ENCODE measurements around the gene MTERF4.

MTERF4 gene

GRCh38 chr2:241128266-241128665 is 26.2 kb upstream of the MTERF4 start:
- Mint-ChIP-seq H3K36me3 (ENCODE audit: low read depth) (peaks cover 21% of the 10 kb centered on the region), H3K9me3 (no peaks in the 10 kb centered on the region), H3K27ac (peak overlapping the region; percentile 57), H3K4me1 (ENCODE audit: low read depth) (peaks cover 11% of the 10 kb centered on the region), H3K27me3 (ENCODE audit: low read depth) (no peaks in the 10 kb centered on the region), H3K4me3 (no peak overlapping the region)
- no peak for DNase-seq (ENCODE audit: low spot score)

GRCh38 chr2:241126771-241127202 is 24.7 kb upstream of the MTERF4 start:
- no peaks in the 10 kb centered on the region for H3K27me3 Mint-ChIP-seq (ENCODE audit: low read depth)
- no peak for DNase-seq (ENCODE audit: low spot score)
- no peak overlapping the region for H3K27ac Mint-ChIP-seq
- H3K36me3 Mint-ChIP-seq (ENCODE audit: low read depth) = peaks cover 16% of the 10 kb centered on the region
- H3K4me3 Mint-ChIP-seq = no peak overlapping the region
- H3K9me3 Mint-ChIP-seq = no peaks in the 10 kb centered on the region
- peaks cover 11% of the 10 kb centered on the region for H3K4me1 Mint-ChIP-seq (ENCODE audit: low read depth)

GRCh38 chr2:241126201-241126611 is 24.1 kb upstream of the MTERF4 start:
- peaks cover 11% of the 10 kb centered on the region for H3K4me1 Mint-ChIP-seq (ENCODE audit: low read depth)
- DNase-seq (ENCODE audit: low spot score) = no peak
- no peaks in the 10 kb centered on the region for H3K9me3 Mint-ChIP-seq
- H3K27me3 Mint-ChIP-seq (ENCODE audit: low read depth) = no peaks in the 10 kb centered on the region
- H3K36me3 Mint-ChIP-seq (ENCODE audit: low read depth) = peaks cover 22% of the 10 kb centered on the region
- no peak overlapping the region for H3K4me3 Mint-ChIP-seq
- H3K27ac Mint-ChIP-seq = no peak overlapping the region

GRCh38 chr2:241125626-241126025 is 23.5 kb upstream of the MTERF4 start:
- Mint-ChIP-seq H3K27ac (no peak overlapping the region), H3K27me3 (ENCODE audit: low read depth) (no peaks in the 10 kb centered on the region), H3K36me3 (ENCODE audit: low read depth) (peaks cover 25% of the 10 kb centered on the region), H3K9me3 (no peaks in the 10 kb centered on the region), H3K4me3 (no peak overlapping the region), H3K4me1 (ENCODE audit: low read depth) (peaks cover 11% of the 10 kb centered on the region)
- DNase-seq (ENCODE audit: low spot score) = no peak

GRCh38 chr2:241123816-241124536 is 21.9 kb upstream of the MTERF4 start:
- Mint-ChIP-seq H3K36me3 (ENCODE audit: low read depth) (peaks cover 29% of the 10 kb centered on the region), H3K4me3 (no peak overlapping the region), H3K9me3 (no peaks in the 10 kb centered on the region), H3K4me1 (ENCODE audit: low read depth) (peaks cover 11% of the 10 kb centered on the region), H3K27me3 (ENCODE audit: low read depth) (no peaks in the 10 kb centered on the region), H3K27ac (no peak overlapping the region)
- DNase-seq (ENCODE audit: low spot score) = no peak

GRCh38 chr2:241122376-241123002 is 20.4 kb upstream of the MTERF4 start:
- DNase-seq (ENCODE audit: low spot score) = no peak
- Mint-ChIP-seq H3K27me3 (ENCODE audit: low read depth) (no peaks in the 10 kb centered on the region), H3K4me3 (no peak overlapping the region), H3K36me3 (ENCODE audit: low read depth) (peaks cover 25% of the 10 kb centered on the region), H3K27ac (no peak overlapping the region), H3K4me1 (ENCODE audit: low read depth) (peaks cover 3% of the 10 kb centered on the region), H3K9me3 (no peaks in the 10 kb centered on the region)

GRCh38 chr2:241121008-241121407 is 18.9 kb upstream of the MTERF4 start:
- Mint-ChIP-seq H3K27ac (no peak overlapping the region), H3K4me1 (ENCODE audit: low read depth) (no peaks in the 10 kb centered on the region), H3K36me3 (ENCODE audit: low read depth) (peaks cover 29% of the 10 kb centered on the region), H3K4me3 (no peak overlapping the region), H3K9me3 (no peaks in the 10 kb centered on the region), H3K27me3 (ENCODE audit: low read depth) (no peaks in the 10 kb centered on the region)
- DNase-seq (ENCODE audit: low spot score) = no peak

- Mint-ChIP-seq H3K4me3 (no peak overlapping the region), H3K36me3 (ENCODE audit: low read depth) (peaks cover 29% of the 10 kb centered on the region), H3K27ac (no peak overlapping the region), H3K9me3 (no peaks in the 10 kb centered on the region), H3K4me1 (ENCODE audit: low read depth) (no peaks in the 10 kb centered on the region), H3K27me3 (ENCODE audit: low read depth) (no peaks in the 10 kb centered on the region)
- no peak for DNase-seq (ENCODE audit: low spot score)
These were observed 18.4 kb upstream of the MTERF4 start for GRCh38 chr2:241120440-241120839.

- DNase-seq (ENCODE audit: low spot score) = no peak
- peaks cover 34% of the 10 kb centered on the region for H3K36me3 Mint-ChIP-seq (ENCODE audit: low read depth)
- H3K4me3 Mint-ChIP-seq = no peak overlapping the region
- no peaks in the 10 kb centered on the region for H3K4me1 Mint-ChIP-seq (ENCODE audit: low read depth)
- H3K27me3 Mint-ChIP-seq (ENCODE audit: low read depth) = no peaks in the 10 kb centered on the region
- no peak overlapping the region for H3K27ac Mint-ChIP-seq
- no peaks in the 10 kb centered on the region for H3K9me3 Mint-ChIP-seq
These were observed 16.8 kb upstream of the MTERF4 start for GRCh38 chr2:241118737-241119505.

GRCh38 chr2:241116606-241117560 is 14.8 kb upstream of the MTERF4 start:
- Mint-ChIP-seq H3K27me3 (ENCODE audit: low read depth) (no peaks in the 10 kb centered on the region), H3K9me3 (no peaks in the 10 kb centered on the region), H3K36me3 (ENCODE audit: low read depth) (peaks cover 32% of the 10 kb centered on the region), H3K4me1 (ENCODE audit: low read depth) (peaks cover 2% of the 10 kb centered on the region), H3K4me3 (no peak overlapping the region), H3K27ac (no peak overlapping the region)
- no peak for DNase-seq (ENCODE audit: low spot score)

- H3K4me1 Mint-ChIP-seq (ENCODE audit: low read depth) = peaks cover 2% of the 10 kb centered on the region
- no peak for DNase-seq (ENCODE audit: low spot score)
- no peaks in the 10 kb centered on the region for H3K9me3 Mint-ChIP-seq
- H3K36me3 Mint-ChIP-seq (ENCODE audit: low read depth) = peaks cover 20% of the 10 kb centered on the region
- H3K27ac Mint-ChIP-seq = no peak overlapping the region
- H3K4me3 Mint-ChIP-seq = no peak overlapping the region
- H3K27me3 Mint-ChIP-seq (ENCODE audit: low read depth) = no peaks in the 10 kb centered on the region
These were observed 13.3 kb upstream of the MTERF4 start for GRCh38 chr2:241115361-241115760.

- Mint-ChIP-seq H3K36me3 (ENCODE audit: low read depth) (peaks cover 20% of the 10 kb centered on the region), H3K4me1 (ENCODE audit: low read depth) (peaks cover 3% of the 10 kb centered on the region), H3K27me3 (ENCODE audit: low read depth) (no peaks in the 10 kb centered on the region), H3K9me3 (no peaks in the 10 kb centered on the region), H3K27ac (no peak overlapping the region), H3K4me3 (no peak overlapping the region)
- no peak for DNase-seq (ENCODE audit: low spot score)
These were observed 12.7 kb upstream of the MTERF4 start for GRCh38 chr2:241114836-241115235.

GRCh38 chr2:241112592-241112991 is 10.5 kb upstream of the MTERF4 start:
- no peak overlapping the region for H3K27ac Mint-ChIP-seq
- peaks cover 13% of the 10 kb centered on the region for H3K4me1 Mint-ChIP-seq (ENCODE audit: low read depth)
- H3K4me3 Mint-ChIP-seq = peak overlapping the region; percentile 54
- no peaks in the 10 kb centered on the region for H3K9me3 Mint-ChIP-seq
- H3K27me3 Mint-ChIP-seq (ENCODE audit: low read depth) = no peaks in the 10 kb centered on the region
- DNase-seq (ENCODE audit: low spot score) = no peak
- H3K36me3 Mint-ChIP-seq (ENCODE audit: low read depth) = peaks cover 27% of the 10 kb centered on the region

Data from T-helper 2 cell treated with Interferon-gamma antibody and Interleukin-4, amounts not matched to agents 5 μg/mL and 100 μg/mL, for 36 hours (primary cell).